HG02623 (cell line): Measurements from ENCODE around the gene TEX44.
"Not testable (repeated sequence)": the region's sequence is repeated elsewhere in the genome, so short reads cannot be mapped to it uniquely, and the experiment has no call there.

Experiments used
- ATAC-seq: cut with Tn5 transposase; IDR thresholded peaks from one replicate; pipeline ENCODE4 v1.9.1; 2021; ENCODE audit warnings: moderate library complexity; ENCODE audit not compliant: unreplicated experiment

The TEX44 gene

GRCh38 chr2:231570915-231571314 is 21.7 kb upstream of the TEX44 start:
- not testable (repeated sequence) for ATAC-seq

- ATAC-seq, result no peak
Observed at GRCh38 chr2:231571661-231572191, 20.9 kb upstream of the TEX44 start.

- no peak for ATAC-seq
Observed at GRCh38 chr2:231573096-231573495, 19.6 kb upstream of the TEX44 start.

GRCh38 chr2:231573698-231574421 is 18.8 kb upstream of the TEX44 start:
- no peak for ATAC-seq

GRCh38 chr2:231575612-231576256 is 16.9 kb upstream of the TEX44 start:
- no peak for ATAC-seq

GRCh38 chr2:231576465-231576864 is 16.2 kb upstream of the TEX44 start:
- ATAC-seq, result no peak

GRCh38 chr2:231578655-231579054 is 14.0 kb upstream of the TEX44 start:
- ATAC-seq, result not testable (repeated sequence)

GRCh38 chr2:231579560-231579959 is 13.1 kb upstream of the TEX44 start:
- no peak for ATAC-seq

GRCh38 chr2:231581328-231581727 is 11.3 kb upstream of the TEX44 start:
- no peak for ATAC-seq

- ATAC-seq, result no peak
Observed at GRCh38 chr2:231583982-231584381, 8.7 kb upstream of the TEX44 start.

- ATAC-seq, result not testable (repeated sequence)
Observed at GRCh38 chr2:231587744-231588143, 4.9 kb upstream of the TEX44 start.

- ATAC-seq, result no peak
Observed at GRCh38 chr2:231589656-231590055, 3.0 kb upstream of the TEX44 start.

GRCh38 chr2:231590614-231591013 is 2.0 kb upstream of the TEX44 start:
- no peak for ATAC-seq

GRCh38 chr2:231593666-231594065 is 1.0 kb downstream of the TEX44 start:
- no peak for ATAC-seq

GRCh38 chr2:231597014-231597611 is 4.4 kb downstream of the TEX44 start:
- ATAC-seq, result no peak

GRCh38 chr2:231597627-231598026 is 5.0 kb downstream of the TEX44 start:
- no peak for ATAC-seq

GRCh38 chr2:231600619-231601355 is 8.1 kb downstream of the TEX44 start:
- ATAC-seq, result no peak

GRCh38 chr2:231601356-231602229 is 8.9 kb downstream of the TEX44 start:
- no peak for ATAC-seq

- ATAC-seq, result no peak
Observed at GRCh38 chr2:231602859-231603467, 10.3 kb downstream of the TEX44 start.
